ENCODE data around the gene CILP2. TPM values are rescaled to one million over a fixed set of nuclear protein-coding genes. Genes with fewer than 3 reads are reported as not detected.

CILP2 gene
- total RNA-seq, 2 donors from 2014 or later, result 3.6 to 9.9 TPM

DNA sequence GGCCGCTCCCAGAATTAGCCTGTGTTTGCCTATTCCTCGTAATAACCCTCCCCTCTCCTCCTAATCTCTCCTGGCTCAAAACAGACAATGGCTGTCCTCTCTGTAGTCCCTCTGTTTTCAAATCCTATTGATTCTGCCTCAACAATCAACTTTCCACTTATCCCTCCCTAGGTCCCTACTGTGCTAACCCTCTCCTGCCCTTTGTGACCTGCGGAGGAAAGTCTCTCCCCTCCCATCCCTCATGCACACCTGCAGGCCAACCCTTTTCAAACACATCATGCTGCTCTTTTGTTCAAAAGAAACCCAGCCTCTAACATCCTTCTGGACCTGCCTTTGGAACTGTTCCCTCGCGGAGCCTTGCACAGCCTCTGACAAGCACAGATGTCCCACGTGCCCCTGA is 37.3 kb downstream of the CILP2 start:
- H3K27me3 Mint-ChIP-seq (ENCODE audit: insufficient read depth), result no peaks in the 10 kb centered on the region
- Histone ChIP-seq H3K36me3 (ENCODE audit: control insufficient read depth, insufficient read depth, low read length) (no peaks in the 10 kb centered on the region), H3K4me3 (ENCODE audit: low read length) (no peak overlapping the region), H3K9me3 (ENCODE audit: control insufficient read depth, low read length) (no peaks in the 10 kb centered on the region), H3K9ac (ENCODE audit: extremely low read depth, low read length, poor library complexity, severe bottlenecking) (no peak overlapping the region), H3K4me1 (ENCODE audit: control insufficient read depth, insufficient read depth, low read length) (no peaks in the 10 kb centered on the region), H3K27me3 (ENCODE audit: control insufficient read depth, insufficient read depth, low read length, poor library complexity, severe bottlenecking) (no peaks in the 10 kb centered on the region), H3K27ac (ENCODE audit: low read depth, low read length) (peak overlapping the region; percentile 2)
- peak; percentile 74 for DNase-seq
- WGBS, 2 experiments (ENCODE audit: insufficient coverage in 1 of 2, insufficient read length in 1 of 2), result 14 to 47% methylated on average over 2 to 6 of the region's 6 CpGs
- H3K4me1 Mint-ChIP-seq, result peaks cover 11% of the 10 kb centered on the region
- peak overlapping the region; percentile 82 for H3K27ac Mint-ChIP-seq
- H3K4me3 Mint-ChIP-seq, result peak overlapping the region; percentile 21
- no peaks in the 10 kb centered on the region for H3K9me3 Mint-ChIP-seq
- TF ChIP-seq CTCF (conservative IDR thresholded peaks at IDR 0.05), result no peak
- no peaks in the 10 kb centered on the region for H3K36me3 Mint-ChIP-seq (ENCODE audit: low read depth)

DNA sequence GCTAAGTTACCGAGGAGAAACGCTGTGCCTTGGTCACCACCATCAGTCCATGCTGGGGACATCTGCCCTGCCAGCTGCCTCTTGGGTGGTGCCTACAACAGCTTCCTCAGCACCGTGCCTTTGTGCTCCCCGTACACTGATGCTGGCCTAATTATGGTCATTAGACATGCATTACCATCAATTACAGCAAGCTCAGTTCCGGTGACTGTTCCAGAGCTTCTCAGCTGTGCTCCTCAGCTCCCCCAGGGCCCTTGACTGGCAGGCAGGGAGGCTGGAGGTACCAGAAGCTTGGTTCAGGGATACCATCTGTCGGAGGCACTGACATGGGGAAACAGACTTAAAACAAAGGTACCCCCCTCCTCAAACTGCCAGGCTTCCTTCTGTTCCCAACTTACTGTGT is 40.2 kb downstream of the CILP2 start:
- no peaks in the 10 kb centered on the region for H3K27me3 ChIP-seq (ENCODE audit: control insufficient read depth, insufficient read depth, low read length, poor library complexity, severe bottlenecking)
- no peak overlapping the region for H3K27ac Mint-ChIP-seq
- no peak overlapping the region for H3K4me3 ChIP-seq (ENCODE audit: low read length)
- no peaks in the 10 kb centered on the region for H3K4me1 ChIP-seq (ENCODE audit: control insufficient read depth, insufficient read depth, low read length)
- WGBS, 2 experiments (ENCODE audit: insufficient coverage in 1 of 2, insufficient read length in 1 of 2), result 93 to 98% methylated on average over 4 to 6 of the region's 6 CpGs
- no peaks in the 10 kb centered on the region for H3K36me3 ChIP-seq (ENCODE audit: control insufficient read depth, insufficient read depth, low read length)
- H3K36me3 Mint-ChIP-seq (ENCODE audit: low read depth), result no peaks in the 10 kb centered on the region
- peaks cover 13% of the 10 kb centered on the region for H3K4me1 Mint-ChIP-seq
- no peaks in the 10 kb centered on the region for H3K9me3 Mint-ChIP-seq
- H3K27me3 Mint-ChIP-seq (ENCODE audit: insufficient read depth), result no peaks in the 10 kb centered on the region
- peak overlapping the region; percentile 48 for H3K27ac ChIP-seq (ENCODE audit: low read depth, low read length)
- no peak overlapping the region for H3K4me3 Mint-ChIP-seq
- TF ChIP-seq CTCF (conservative IDR thresholded peaks at IDR 0.05), result no peak
- no peak overlapping the region for H3K9ac ChIP-seq (ENCODE audit: extremely low read depth, low read length, poor library complexity, severe bottlenecking)
- DNase-seq, result no peak
- H3K9me3 ChIP-seq (ENCODE audit: control insufficient read depth, low read length), result no peaks in the 10 kb centered on the region

GRCh38 chr19:19579533-19580361 is 41.7 kb downstream of the CILP2 start:
- Histone ChIP-seq H3K4me1 (ENCODE audit: control insufficient read depth, insufficient read depth, low read length) (no peaks in the 10 kb centered on the region), H3K4me3 (ENCODE audit: low read length) (no peak overlapping the region), H3K9ac (ENCODE audit: extremely low read depth, low read length, poor library complexity, severe bottlenecking) (no peak overlapping the region), H3K27ac (ENCODE audit: low read depth, low read length) (peak overlapping the region; percentile 29), H3K9me3 (ENCODE audit: control insufficient read depth, low read length) (no peaks in the 10 kb centered on the region), H3K36me3 (ENCODE audit: control insufficient read depth, insufficient read depth, low read length) (no peaks in the 10 kb centered on the region), H3K27me3 (ENCODE audit: control insufficient read depth, insufficient read depth, low read length, poor library complexity, severe bottlenecking) (no peaks in the 10 kb centered on the region)
- no peak for DNase-seq
- TF ChIP-seq CTCF (conservative IDR thresholded peaks at IDR 0.05), result no peak
- Mint-ChIP-seq H3K36me3 (ENCODE audit: low read depth) (no peaks in the 10 kb centered on the region), H3K27ac (no peak overlapping the region), H3K9me3 (no peaks in the 10 kb centered on the region), H3K27me3 (ENCODE audit: insufficient read depth) (no peaks in the 10 kb centered on the region), H3K4me1 (peaks cover 11% of the 10 kb centered on the region), H3K4me3 (no peak overlapping the region)
- WGBS, 2 experiments (ENCODE audit: insufficient coverage in 1 of 2, insufficient read length in 1 of 2), result 90 to 91% methylated on average over 17 to 25 of the region's 25 CpGs

All from endodermal cell (in vitro differentiated cells).